Effector CD8-positive, alpha-beta T cell (primary cell): ENCODE measurements around the gene ARFGEF2.
"Not testable (repeated sequence)": the region's sequence is repeated elsewhere in the genome, so short reads cannot be mapped to it uniquely, and the experiment has no call there.

ENCODE experiments used
- DNase-seq: peaks from one replicate; lab custom pipeline; 2025; lab: John Stamatoyannopoulos, UW

ARFGEF2 gene

DNA sequence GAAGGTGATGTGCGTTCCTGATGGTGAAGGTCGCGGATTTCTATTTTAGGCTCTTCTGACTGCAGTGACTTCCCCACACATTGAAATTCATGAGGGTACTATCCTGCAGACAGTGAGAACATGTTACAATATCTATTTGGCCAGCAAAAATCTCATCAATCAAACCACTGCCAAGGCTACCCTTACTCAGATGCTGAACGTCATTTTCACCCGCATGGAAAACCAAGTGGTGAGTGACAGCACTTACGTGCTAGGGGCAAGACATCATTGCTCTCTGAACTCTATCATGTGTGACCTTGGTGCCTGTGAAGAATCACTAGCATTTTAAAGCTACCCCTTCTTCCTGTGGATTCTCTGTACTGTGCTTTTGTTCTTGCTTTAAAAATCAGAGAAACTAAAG is 31.1 kb downstream of the ARFGEF2 start:
- no peak for DNase-seq

DNA sequence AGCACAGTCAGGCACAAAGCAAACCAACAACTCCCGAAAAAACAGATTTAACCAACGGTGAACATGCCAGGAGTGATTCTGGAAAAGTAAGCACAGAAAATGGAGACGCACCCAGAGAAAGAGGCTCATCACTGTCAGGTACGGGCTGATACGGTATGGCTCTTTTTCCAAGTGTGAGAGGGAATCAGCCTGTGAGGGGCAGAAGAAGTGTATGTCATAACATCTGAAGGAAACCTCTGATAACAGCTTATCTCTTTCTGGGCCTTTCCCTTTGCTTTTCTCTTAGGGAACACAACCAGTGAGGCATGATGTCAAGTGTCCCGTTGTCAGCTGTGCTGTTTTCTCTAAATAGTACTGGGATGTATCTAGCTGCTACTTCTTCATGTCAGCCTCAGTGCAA is 32.1 kb downstream of the ARFGEF2 start:
- DNase-seq: no peak

DNA sequence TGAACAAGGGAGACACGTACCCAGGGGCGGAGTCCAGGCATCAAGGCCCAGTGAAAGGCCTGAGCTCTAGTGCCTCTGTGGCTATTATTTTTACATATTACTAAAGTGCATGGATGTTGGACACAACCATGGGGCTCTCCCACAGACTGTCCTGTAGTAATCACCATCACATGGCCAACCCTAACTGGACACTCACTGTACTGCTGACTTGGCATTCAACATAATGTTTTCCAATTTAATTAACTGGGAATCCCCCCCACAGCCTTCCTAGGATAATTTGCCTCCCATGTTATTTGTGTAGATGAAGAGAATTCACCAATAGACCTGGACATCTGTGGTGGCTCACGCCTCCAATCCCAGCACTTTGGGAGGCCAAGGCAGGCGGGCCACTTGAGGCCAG is 34.5 kb downstream of the ARFGEF2 start:
- DNase-seq: no peak

DNA sequence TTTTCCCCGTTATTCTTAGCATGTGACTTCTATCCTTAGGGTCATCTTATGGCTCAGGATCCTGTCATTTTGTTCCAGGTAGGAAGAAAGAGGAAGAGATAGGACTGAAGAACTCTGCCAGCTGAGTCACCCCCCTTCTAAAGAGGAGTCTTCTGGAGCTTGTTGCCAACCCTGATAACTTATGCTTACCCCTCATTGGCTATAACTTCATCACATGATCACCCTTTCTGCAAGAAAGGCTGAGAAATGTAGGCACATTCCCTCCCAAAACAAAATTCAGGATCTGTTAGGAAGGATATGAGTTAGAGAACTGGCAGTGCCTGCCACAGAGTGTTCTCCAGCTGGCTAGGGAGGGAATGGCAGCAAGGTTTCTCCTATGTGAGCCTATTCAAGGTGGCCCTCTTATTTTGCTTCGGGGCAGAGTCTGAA is 35.6 kb downstream of the ARFGEF2 start:
- DNase-seq: no peak

GRCh38 chr20:48957533-48957932 is 36.0 kb downstream of the ARFGEF2 start:
- no peak for DNase-seq

GRCh38 chr20:48958743-48959142 is 37.2 kb downstream of the ARFGEF2 start:
- DNase-seq: no peak

DNA sequence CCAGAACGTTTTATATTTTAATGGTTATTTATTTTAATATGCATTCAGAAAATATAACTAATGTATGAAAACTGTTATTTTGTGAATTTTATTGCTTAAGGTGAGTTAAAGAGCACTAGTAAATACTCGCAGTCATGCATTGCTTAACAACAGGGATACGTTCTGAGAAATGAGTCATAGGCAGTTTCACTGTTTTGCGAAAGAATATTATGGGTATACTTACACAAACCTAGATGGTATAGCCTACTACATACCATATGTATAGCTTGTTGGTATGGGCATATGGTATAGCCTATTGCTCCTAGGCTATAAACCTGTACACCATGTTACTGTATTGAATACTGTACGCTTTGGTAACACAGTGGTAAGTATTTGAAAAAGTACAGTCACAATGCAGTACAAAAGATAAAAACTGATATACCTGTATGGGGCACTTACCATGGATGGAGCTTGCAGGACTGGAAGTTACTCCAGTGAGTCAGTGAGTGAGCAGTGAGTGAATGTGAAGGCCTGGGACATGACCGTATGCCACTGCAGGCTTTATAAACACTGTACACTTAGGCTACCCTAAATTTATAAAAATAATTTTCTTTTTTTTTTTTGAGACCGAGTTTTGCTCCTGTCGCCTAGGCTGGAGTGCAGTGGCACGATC is 38.5 kb downstream of the ARFGEF2 start:
- no peak for DNase-seq

DNA sequence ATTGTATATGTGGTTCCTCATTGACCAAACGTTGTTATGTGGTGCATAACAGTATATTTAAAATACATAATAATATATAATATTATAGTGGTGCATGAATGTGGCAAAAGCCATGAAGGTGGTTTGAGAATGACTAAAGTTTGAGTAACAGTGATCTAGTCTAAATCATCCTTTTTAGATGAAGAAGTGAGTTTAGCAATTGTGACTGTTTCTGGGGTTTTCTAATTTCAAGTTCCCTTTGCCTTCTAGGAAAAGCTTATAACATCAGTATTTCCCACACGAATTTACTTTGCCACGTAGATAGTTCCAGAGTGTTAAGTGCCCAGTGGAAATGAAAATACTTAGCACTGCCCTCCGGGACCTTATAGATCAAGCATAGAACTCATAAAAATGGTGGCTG is 40.9 kb downstream of the ARFGEF2 start:
- no peak for DNase-seq

DNA sequence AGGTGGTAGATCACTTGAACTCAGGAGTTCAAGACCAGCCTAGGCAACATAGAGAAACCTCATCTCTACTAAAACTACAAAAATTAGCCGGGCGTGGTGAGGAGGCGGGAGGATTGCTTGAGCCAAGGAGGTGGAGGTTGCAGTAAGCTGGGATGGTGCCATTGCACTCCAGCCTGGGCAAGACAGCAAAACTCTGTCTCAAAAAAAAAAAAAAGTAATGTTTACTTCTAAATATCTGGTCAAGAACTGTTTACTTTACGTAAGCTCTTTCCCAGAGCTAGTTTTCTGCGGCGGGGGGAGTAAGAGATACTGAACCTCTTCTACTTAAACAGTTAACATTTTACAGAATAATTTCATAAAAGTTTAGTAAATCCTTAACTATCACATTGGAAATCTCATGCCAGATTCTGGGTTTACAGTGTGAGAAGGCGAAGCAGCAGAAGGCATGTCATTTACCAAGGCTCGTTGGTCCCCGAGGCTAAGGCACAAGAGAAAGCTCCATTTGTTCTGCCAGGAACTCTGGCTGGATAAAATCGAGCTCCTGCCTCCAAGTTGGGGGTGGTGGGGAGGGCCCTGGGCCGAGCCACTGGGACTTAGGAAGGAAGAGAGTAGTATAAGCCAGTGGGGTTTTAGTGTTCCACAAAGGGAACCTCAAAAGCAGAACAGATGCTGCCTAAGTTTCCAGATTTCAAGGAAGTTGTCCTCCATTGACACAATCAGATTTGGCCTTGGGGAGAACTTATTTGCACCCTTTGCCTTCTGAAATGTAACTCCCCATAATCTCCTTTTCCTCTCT is 41.7 kb downstream of the ARFGEF2 start:
- no peak for DNase-seq

DNA sequence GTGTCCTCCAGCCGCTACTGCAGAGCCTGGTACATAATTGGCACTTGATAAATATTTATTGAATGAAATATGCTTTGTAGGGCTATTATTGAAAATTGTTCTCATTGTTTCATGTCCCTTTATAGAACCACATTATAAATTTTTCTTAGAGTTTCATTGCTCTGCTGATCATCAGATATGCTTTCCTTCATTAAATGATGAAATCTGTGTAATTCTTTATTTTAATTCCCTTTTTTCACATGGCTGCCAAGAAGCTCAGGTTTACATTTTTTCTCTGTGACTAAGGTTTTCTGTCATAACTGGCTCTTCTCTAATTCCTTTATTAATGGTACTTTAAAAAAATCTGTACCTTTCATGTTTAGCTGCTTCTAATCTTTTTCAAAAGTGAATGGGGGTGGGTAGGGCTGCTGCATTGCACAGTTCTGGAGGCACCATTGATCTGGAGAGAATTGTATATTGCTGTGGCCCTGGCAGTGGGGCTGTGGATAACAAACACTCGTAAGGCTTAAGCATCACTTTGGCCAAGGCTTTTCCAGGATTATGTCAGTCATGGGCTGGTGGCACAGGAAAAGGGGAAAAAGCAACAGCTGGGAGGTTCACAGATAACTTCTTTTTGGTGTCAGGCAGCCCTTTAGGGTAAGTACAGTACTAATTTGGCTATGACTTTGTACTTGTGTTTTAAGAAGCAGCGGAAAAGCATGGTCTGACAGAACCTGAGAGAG is 43.8 kb downstream of the ARFGEF2 start:
- no peak for DNase-seq

DNA sequence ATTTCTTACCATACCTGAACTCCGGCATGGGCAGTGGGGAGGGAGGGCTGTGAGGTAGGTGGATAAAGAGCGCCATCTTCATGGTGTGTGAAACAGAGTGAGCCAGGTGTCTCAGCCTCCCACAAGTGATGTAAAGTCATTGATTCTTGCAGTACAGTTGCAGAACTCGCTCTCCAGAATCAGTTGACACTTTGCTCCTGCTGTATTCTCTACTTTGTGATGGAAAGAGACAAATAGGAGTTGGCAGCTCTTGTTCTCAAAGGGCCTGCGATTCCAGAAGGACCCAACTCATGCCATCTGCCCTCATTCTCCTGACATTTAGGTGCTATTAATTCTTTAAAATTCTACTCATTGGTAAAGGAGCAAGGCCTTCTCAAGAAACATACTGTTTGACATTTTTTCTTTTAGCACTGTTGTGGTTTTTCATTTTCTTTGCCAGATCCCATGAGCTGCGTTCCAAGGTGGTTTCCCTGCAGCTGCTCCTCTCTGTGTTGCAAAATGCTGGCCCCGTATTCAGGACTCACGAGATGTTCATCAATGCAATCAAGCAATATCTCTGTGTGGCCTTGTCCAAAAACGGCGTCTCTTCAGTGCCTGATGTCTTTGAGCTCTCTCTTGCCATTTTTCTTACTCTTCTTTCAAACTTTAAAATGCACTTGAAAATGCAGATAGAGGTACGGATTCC is 49.3 kb downstream of the ARFGEF2 start:
- DNase-seq: no peak

DNA sequence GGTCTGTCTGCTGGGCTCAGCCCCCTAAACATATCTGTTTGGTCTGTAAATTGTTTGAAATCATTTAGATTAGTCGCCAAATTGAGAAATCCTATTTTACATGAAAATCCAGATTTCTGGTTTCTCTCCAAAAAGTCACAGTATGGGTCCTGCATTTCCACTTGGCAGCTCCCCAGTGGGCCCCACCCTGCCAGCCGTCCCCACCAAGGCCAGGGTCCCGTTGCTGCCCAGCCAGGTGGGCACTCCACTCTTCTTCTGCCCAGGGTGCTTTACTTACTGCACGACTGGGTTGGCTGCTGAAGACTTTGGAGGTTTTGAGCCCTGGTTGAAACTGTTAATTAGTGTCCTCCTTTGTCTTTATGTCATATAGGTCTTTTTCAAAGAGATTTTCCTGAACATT is 50.4 kb downstream of the ARFGEF2 start:
- no peak for DNase-seq

DNA sequence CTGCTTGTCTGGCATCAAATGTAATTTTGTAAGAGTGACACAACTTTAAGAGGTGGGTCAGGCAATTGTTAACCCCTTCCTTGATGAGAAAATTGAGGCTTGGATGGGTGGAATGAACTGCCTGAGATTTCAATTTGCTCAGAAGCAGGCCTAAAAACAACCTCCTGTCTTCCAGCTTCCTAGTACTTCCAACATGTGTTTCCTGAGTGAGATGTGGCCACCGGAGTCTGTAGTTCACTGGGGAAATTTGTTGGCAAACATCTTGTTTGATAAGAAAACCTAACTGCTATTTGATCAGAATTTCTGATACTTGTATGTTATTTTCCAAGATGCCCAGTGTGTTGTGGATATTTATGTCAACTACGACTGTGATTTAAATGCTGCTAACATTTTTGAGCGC is 51.3 kb downstream of the ARFGEF2 start:
- DNase-seq: no peak

DNA sequence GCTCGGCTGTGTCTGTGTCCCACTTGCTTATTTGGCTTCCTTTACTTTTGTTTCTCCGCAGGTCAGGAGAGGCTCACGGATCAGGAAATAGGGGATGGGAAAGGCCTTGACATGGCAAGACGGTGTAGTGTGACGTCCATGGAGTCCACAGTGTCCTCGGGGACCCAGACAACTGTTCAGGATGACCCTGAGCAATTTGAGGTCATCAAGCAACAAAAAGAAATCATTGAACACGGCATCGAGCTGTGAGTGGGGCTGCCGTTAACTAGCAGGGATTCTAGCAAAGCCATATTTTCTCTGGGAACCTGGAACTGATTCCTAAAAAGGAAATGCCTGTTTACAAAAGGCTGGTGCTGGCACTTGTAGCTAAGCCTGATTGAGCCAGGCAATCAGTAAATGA is 54.4 kb downstream of the ARFGEF2 start:
- no peak for DNase-seq

DNA sequence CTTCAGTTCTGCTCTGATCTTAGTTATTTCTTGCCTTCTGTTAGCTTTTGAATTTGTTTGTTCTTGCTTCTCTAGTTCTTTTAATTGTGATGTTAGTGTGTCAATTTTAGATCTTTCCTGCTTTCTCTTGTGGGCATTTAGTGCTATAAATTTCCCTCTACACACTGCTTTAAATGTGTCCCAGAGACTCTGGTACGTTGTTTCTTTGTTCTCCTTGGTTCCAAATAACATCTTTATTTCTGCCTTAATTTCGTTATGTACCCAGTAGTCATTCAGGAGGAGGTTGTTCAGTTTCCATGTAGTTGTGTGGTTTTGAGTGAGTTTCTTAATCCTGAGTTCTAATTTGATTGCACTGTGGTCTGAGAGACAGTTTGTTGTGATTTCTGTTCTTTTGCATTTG is 58.5 kb downstream of the ARFGEF2 start:
- not testable (repeated sequence) for DNase-seq

GRCh38 chr20:48983423-48984400 is 62.2 kb downstream of the ARFGEF2 start:
- DNase-seq: no peak

GRCh38 chr20:48984575-48985219 is 63.2 kb downstream of the ARFGEF2 start:
- DNase-seq: no peak

- DNase-seq: no peak
Measured at GRCh38 chr20:48986899-48987298, 65.4 kb downstream of the ARFGEF2 start.

DNA sequence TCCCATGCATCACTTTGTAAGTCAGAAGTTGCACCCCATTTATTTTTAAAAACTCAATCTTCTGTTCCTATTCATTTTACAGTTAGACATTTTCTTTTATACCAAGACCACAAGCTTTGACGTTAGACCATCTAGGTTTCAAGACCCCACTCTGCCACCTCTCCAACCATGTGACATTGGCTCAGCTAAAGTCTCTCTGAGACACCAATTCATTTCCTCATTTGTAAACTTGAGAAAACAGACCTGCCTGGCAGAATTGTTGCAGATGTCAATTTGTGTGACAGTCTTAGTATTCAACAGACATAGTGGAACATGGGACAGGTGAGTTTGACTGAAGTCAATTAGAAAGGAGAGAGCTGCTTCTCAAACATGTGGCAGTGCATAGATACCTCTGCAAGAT is 69.0 kb downstream of the ARFGEF2 start:
- no peak for DNase-seq

GRCh38 chr20:48995589-48995988 is 74.1 kb downstream of the ARFGEF2 start:
- no peak for DNase-seq
